GM06990 (cell line): ENCODE data around the gene KIF21B.

Experiments
- DNase-seq: peaks from one replicate; pipeline ENCODE4 v3.0.0-alpha.2; 2011; ENCODE audit not compliant: insufficient read length; ENCODE audit errors: extremely low read depth
- H3K27me3 ChIP-seq: replicated peaks from 2 replicates; pipeline ENCODE4 v1.6.0; 2011; ENCODE audit warnings: low read length; ENCODE audit not compliant: control insufficient read depth, insufficient read depth
- H3K36me3 ChIP-seq: 2 replicates; pipeline ENCODE4 v1.5.1; 2011; ENCODE audit warnings: low read length; ENCODE audit not compliant: control insufficient read depth, insufficient read depth
- H3K4me3 ChIP-seq: replicated peaks from 2 replicates; pipeline ENCODE4 v1.5.1; 2011; ENCODE audit warnings: low read depth, mild to moderate bottlenecking, control low read depth, low read length
- TF ChIP-seq, protein P1 (sequence below): IDR thresholded peaks from 2 replicates; pipeline ENCODE4 v1.5.1; 2011; ENCODE audit warnings: low read length, control low read depth, mild to moderate bottlenecking, inconsistent platforms; ENCODE audit not compliant: insufficient read depth, poor library complexity, severe bottlenecking

The KIF21B gene

DNA sequence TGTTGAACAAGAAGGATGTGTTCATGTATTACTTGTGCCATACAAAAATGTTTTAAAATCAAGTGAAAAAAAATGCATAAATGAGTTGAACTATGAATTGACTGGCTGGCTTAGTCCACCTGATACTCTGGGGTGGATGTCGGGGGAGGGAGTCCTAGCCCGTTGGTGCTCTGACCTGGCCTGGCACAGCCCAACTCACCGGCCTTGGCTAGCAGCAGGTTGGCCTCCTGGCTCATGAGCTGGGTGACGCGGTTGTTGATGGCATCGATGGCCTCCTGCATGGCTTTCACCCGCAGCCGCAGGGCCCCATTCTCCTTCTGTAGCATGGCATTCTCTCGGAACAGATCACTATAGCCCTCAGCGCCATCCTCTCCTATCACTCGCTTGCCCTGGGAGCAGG, 21.6 kb downstream of the KIF21B start:
- TF ChIP-seq, protein P1, sequence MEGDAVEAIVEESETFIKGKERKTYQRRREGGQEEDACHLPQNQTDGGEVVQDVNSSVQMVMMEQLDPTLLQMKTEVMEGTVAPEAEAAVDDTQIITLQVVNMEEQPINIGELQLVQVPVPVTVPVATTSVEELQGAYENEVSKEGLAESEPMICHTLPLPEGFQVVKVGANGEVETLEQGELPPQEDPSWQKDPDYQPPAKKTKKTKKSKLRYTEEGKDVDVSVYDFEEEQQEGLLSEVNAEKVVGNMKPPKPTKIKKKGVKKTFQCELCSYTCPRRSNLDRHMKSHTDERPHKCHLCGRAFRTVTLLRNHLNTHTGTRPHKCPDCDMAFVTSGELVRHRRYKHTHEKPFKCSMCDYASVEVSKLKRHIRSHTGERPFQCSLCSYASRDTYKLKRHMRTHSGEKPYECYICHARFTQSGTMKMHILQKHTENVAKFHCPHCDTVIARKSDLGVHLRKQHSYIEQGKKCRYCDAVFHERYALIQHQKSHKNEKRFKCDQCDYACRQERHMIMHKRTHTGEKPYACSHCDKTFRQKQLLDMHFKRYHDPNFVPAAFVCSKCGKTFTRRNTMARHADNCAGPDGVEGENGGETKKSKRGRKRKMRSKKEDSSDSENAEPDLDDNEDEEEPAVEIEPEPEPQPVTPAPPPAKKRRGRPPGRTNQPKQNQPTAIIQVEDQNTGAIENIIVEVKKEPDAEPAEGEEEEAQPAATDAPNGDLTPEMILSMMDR = no peak
- Histone ChIP-seq H3K4me3 (no peak overlapping the region), H3K36me3 (peaks cover 26% of the 10 kb centered on the region), H3K27me3 (no peaks in the 10 kb centered on the region)
- DNase-seq = no peak

DNA sequence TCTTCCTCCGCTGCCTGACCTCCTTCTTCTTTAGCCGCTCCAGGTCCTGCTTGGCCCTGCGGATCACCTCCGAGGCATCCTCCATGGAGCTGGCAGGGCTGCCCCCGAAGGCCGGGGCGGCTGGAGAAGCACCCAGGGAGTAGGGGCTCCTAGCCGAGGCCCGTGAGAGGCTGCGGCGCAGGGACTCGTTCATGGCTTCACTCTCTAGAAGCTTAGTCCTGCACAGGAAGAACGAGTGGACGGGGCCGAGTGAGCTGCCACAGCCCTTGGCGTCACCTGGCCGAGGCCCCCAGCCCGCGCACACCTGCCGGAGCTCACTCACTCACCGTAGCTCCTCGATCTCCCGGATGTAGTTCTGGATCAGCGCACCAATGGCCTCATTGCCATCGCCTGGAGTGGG, 23.1 kb downstream of the KIF21B start:
- no peak for DNase-seq
- H3K36me3 ChIP-seq = peaks cover 29% of the 10 kb centered on the region
- H3K4me3 ChIP-seq = no peak overlapping the region
- H3K27me3 ChIP-seq = no peaks in the 10 kb centered on the region
- TF ChIP-seq, protein P1 = no peak

DNA sequence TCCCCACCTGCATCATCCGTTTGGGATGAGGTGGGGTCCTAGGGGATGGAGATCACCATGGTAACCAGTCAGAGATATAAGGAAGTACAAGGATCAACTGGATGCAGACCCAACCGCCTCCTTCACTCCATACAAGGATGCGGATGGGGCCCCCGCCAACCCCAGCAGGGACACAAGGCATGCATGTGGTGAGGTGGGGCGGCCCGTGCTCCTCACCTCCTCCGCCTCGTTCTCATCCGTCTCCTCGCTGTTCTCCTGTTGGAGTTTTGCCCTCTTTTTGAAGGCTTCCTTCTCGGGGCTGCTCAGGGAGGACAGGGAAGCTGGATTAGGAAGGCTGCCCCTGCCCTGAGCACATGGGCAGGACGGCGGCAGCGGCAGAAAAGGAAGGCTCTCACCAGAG, 23.8 kb downstream of the KIF21B start:
- DNase-seq = no peak
- H3K27me3 ChIP-seq = no peaks in the 10 kb centered on the region
- peaks cover 31% of the 10 kb centered on the region for H3K36me3 ChIP-seq
- H3K4me3 ChIP-seq = no peak overlapping the region
- TF ChIP-seq, protein P1 = no peak

DNA sequence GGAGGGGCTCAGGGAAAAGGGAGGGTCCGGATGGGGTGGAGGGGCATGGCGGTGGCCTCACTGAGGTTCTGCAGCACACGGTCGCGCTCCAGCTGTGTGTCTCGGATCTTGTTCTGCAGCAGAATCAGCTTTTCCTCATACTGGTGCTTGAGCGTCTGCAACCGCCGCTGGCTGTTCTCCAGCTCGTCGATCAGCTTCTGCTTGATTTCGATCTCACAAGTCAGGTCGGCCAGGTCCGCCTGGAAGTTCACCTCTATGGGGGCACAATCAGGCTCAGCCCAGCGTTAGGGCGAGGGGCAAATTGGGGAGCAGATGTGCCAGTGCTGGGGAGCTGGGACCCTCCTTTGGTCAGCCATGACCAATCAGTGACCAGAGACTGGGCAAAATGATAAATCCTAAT, 25.2 kb downstream of the KIF21B start:
- TF ChIP-seq, protein P1 = no peak
- Histone ChIP-seq H3K36me3 (peaks cover 28% of the 10 kb centered on the region), H3K4me3 (no peak overlapping the region), H3K27me3 (no peaks in the 10 kb centered on the region)
- no peak for DNase-seq

DNA sequence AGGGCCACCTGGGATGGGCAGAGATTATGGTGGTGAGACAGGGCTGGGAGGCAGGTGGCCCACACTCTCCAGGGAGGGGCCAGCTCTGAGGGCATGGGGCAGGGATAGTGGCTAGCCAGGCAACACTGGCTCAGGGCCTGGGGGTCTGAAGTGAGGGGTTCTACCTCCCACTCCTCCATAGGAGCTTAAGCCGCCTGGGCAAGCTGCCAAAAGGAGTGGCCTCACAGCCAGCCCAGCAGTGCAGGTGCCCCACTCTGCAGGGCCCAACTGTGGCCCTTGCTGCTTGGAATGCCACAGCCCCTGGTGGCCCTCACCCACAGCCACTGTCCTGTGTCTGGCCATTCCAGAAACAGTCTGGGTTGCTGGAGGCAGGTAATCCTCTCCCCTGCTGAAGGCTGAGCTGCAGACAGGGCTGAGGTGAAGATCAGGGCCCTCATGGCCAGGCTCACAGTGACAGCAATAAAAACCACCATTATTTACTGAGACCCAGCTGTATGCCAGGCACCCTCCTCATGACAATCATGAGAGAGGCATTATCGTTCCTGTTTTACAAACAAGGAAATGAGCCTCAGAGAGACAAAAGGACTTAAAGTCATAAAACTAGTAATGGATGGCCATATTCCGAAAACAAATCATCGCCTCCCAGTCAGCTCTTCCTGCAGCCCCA, 31.0 kb downstream of the KIF21B start:
- DNase-seq = no peak
- Histone ChIP-seq H3K27me3 (no peaks in the 10 kb centered on the region), H3K4me3 (no peak overlapping the region), H3K36me3 (peaks cover 37% of the 10 kb centered on the region)
- TF ChIP-seq, protein P1 = no peak
